Neural cell (in vitro differentiated cells): ENCODE measurements around the gene RTN4.

Experiments
- MXI1 ChIP-seq: fragments of 450-650 bp; conservative IDR thresholded peaks from 2 replicates; pipeline ENCODE4 v1.6.1; 2014; ENCODE audit warnings: antibody characterized with exemption, mild to moderate bottlenecking; ENCODE audit not compliant: poor library complexity, severe bottlenecking
- RAD21 ChIP-seq: fragments of 450-650 bp; conservative IDR thresholded peaks from 2 replicates; pipeline ENCODE4 v1.6.1; 2014; ENCODE audit warnings: antibody characterized with exemption, mild to moderate bottlenecking, moderate library complexity
- TAF1 ChIP-seq: IDR thresholded peaks from 2 replicates; pipeline ENCODE4 v1.6.1; 2012; ENCODE audit warnings: low read depth
- TF ChIP-seq, protein P1 (sequence below): fragments of 450-650 bp; IDR thresholded peaks from 2 replicates; pipeline ENCODE4 v1.5.1; 2014; ENCODE audit warnings: antibody characterized with exemption, mild to moderate bottlenecking, moderate library complexity; ENCODE audit not compliant: poor library complexity, severe bottlenecking
- TF ChIP-seq, protein P2 (sequence below): IDR thresholded peaks from 2 replicates; pipeline ENCODE4 v1.6.1; 2012; ENCODE audit warnings: borderline replicate concordance

DNA sequence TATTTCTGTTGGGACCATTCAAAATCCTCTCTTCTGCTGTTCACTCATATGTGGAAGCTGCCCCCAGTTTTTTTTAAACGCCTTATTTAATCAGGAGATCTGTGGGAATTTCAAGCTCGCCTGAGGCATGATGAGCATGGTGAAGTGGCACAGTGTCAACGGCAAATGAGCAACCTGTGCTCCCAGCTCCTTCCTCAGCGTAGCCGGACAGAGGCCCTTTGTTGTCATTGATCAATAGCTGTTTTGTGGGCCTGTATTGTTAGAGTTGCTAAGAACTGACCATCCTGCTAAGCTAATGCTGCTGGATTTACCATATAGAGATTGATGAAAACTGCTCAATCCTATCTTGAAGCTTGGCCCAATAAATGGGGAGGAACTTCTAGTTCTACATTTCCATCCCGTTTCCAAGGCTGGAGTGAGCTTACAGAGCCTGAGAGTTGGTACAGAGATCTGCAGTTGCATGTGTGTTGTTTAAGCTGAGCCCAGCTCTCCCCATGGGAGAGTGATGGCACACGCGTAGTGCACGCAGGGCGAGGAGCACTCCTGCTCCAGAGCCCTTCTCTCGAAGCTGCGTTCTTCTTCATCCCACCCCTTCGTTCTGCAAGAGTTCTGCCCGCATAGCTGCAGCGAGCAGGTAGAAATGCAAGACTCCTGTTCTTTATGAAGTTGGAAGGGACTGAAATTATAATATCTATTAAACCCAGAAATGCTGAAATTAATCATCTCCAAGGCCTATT, 108.8 kb downstream of the RTN4 start:
- TF ChIP-seq, protein P1, sequence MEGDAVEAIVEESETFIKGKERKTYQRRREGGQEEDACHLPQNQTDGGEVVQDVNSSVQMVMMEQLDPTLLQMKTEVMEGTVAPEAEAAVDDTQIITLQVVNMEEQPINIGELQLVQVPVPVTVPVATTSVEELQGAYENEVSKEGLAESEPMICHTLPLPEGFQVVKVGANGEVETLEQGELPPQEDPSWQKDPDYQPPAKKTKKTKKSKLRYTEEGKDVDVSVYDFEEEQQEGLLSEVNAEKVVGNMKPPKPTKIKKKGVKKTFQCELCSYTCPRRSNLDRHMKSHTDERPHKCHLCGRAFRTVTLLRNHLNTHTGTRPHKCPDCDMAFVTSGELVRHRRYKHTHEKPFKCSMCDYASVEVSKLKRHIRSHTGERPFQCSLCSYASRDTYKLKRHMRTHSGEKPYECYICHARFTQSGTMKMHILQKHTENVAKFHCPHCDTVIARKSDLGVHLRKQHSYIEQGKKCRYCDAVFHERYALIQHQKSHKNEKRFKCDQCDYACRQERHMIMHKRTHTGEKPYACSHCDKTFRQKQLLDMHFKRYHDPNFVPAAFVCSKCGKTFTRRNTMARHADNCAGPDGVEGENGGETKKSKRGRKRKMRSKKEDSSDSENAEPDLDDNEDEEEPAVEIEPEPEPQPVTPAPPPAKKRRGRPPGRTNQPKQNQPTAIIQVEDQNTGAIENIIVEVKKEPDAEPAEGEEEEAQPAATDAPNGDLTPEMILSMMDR: no peak
- TF ChIP-seq MXI1 (no peak), RAD21 (no peak), TAF1 (no peak)
- TF ChIP-seq, protein P2, sequence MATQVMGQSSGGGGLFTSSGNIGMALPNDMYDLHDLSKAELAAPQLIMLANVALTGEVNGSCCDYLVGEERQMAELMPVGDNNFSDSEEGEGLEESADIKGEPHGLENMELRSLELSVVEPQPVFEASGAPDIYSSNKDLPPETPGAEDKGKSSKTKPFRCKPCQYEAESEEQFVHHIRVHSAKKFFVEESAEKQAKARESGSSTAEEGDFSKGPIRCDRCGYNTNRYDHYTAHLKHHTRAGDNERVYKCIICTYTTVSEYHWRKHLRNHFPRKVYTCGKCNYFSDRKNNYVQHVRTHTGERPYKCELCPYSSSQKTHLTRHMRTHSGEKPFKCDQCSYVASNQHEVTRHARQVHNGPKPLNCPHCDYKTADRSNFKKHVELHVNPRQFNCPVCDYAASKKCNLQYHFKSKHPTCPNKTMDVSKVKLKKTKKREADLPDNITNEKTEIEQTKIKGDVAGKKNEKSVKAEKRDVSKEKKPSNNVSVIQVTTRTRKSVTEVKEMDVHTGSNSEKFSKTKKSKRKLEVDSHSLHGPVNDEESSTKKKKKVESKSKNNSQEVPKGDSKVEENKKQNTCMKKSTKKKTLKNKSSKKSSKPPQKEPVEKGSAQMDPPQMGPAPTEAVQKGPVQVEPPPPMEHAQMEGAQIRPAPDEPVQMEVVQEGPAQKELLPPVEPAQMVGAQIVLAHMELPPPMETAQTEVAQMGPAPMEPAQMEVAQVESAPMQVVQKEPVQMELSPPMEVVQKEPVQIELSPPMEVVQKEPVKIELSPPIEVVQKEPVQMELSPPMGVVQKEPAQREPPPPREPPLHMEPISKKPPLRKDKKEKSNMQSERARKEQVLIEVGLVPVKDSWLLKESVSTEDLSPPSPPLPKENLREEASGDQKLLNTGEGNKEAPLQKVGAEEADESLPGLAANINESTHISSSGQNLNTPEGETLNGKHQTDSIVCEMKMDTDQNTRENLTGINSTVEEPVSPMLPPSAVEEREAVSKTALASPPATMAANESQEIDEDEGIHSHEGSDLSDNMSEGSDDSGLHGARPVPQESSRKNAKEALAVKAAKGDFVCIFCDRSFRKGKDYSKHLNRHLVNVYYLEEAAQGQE: no peak
